ENCODE measurements around the gene TMEM132C. TPM values are rescaled to one million over a fixed set of nuclear protein-coding genes. Genes with fewer than 3 reads are reported as not detected.

The TMEM132C gene
- total and polyA plus RNA-seq, 2 donors (not counting 3 experiments of a cell fraction or from before 2014, with no cell fraction given) = not detected

DNA sequence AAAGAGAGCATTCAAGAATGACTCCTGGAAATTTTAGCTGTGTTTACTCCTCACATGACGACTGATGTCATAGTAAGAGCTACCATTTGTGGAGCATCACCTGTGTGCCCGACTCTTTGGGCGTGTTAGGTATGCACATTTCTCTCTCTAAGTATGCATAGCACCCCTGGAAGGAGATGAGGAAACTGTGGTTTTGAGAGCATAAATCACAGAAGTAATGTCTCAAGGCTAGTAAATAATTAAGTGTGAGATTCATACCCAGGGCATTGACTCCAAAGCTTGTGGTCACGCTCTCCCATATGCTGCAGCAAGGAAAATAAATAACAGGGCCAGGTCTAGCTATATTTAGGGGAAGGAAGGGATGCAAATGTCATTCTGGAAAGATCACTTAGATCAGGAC, 340.7 kb downstream of the TMEM132C start:
- Histone ChIP-seq H3K4me3 (replicated peaks in 1 of 3; ENCODE audit: insufficient read depth in 1 of 3, low read depth in 1 of 3, low read length in 3 of 3) (no peak overlapping the region), H3K36me3 (ENCODE audit: control insufficient read depth in 2 of 2, extremely low read depth in 1 of 2, insufficient read depth in 2 of 2, low read length in 2 of 2) (no peaks in the 10 kb centered on the region), H3K79me2 (ENCODE audit: control insufficient read depth, insufficient read depth, low read length) (no peaks in the 10 kb centered on the region), H3K4me1 (ENCODE audit: control insufficient read depth, extremely low read depth, insufficient read depth, low read length) (no peaks in the 10 kb centered on the region), H3K27ac (ENCODE audit: insufficient read depth, low read depth, low read length) (no peak overlapping the region), H3K9me3 (replicated peaks; ENCODE audit: control insufficient read depth, insufficient read depth, low read length) (peaks cover 6% of the 10 kb centered on the region), H2AFZ (ENCODE audit: low read depth, low read length) (no peak overlapping the region), H3K4me2 (ENCODE audit: insufficient read depth, low read length) (no peak overlapping the region), H3K27me3 (ENCODE audit: control insufficient read depth in 2 of 2, insufficient read depth in 2 of 2, low read length in 2 of 2) (no peaks in the 10 kb centered on the region), H3K9me1 (replicated peaks; ENCODE audit: control insufficient read depth, extremely low read depth, insufficient read depth, low read length) (no peaks in the 10 kb centered on the region), H4K20me1 (replicated peaks; ENCODE audit: control insufficient read depth, extremely low read depth, insufficient read depth, low read length) (no peaks in the 10 kb centered on the region), H3K9ac (replicated peaks; ENCODE audit: extremely low read depth, insufficient read depth, low read length) (no peak overlapping the region)
- ChIA-PET CTCF (no interaction called here), POLR2A (no interaction called here)
- TF ChIP-seq JUN (IDR thresholded peaks at IDR 0.05; ENCODE audit: borderline replicate concordance, insufficient read depth, insufficient read length, low read depth) (no peak), MYC (IDR thresholded peaks at IDR 0.05; ENCODE audit: low read depth, low read length) (no peak), GATA2 (IDR thresholded peaks at IDR 0.05; ENCODE audit: insufficient read depth, insufficient read length, low read depth, low read length) (no peak), FOS (IDR thresholded peaks at IDR 0.05; ENCODE audit: borderline replicate concordance, insufficient read depth, low read length) (no peak), POLR2AphosphoS5 (IDR thresholded peaks at IDR 0.05; ENCODE audit: insufficient read depth, low read depth, low read length) (no peak), EZH2 (IDR thresholded peaks at IDR 0.05; ENCODE audit: borderline replicate concordance, low read depth, low read length, severe bottlenecking) (no peak), POLR2A (IDR thresholded peaks at IDR 0.05; ENCODE audit: low read depth, low read length) (no peak)
- TF ChIP-seq, protein P1, sequence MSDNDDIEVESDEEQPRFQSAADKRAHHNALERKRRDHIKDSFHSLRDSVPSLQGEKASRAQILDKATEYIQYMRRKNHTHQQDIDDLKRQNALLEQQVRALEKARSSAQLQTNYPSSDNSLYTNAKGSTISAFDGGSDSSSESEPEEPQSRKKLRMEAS (IDR thresholded peaks at IDR 0.05; ENCODE audit: insufficient read depth, insufficient read length) = no peak
- TF ChIP-seq, protein P2, sequence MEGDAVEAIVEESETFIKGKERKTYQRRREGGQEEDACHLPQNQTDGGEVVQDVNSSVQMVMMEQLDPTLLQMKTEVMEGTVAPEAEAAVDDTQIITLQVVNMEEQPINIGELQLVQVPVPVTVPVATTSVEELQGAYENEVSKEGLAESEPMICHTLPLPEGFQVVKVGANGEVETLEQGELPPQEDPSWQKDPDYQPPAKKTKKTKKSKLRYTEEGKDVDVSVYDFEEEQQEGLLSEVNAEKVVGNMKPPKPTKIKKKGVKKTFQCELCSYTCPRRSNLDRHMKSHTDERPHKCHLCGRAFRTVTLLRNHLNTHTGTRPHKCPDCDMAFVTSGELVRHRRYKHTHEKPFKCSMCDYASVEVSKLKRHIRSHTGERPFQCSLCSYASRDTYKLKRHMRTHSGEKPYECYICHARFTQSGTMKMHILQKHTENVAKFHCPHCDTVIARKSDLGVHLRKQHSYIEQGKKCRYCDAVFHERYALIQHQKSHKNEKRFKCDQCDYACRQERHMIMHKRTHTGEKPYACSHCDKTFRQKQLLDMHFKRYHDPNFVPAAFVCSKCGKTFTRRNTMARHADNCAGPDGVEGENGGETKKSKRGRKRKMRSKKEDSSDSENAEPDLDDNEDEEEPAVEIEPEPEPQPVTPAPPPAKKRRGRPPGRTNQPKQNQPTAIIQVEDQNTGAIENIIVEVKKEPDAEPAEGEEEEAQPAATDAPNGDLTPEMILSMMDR (IDR thresholded peaks at IDR 0.05; ENCODE audit: extremely low read depth in 1 of 2, insufficient read depth in 1 of 2, low read depth in 1 of 2, low read length in 2 of 2) = no peak
- intact Hi-C loops (cut with micrococcal nuclease) (no loop called here), dilution Hi-C loops (cut with MboI; ENCODE audit: extremely low pct_ligation_motif_present, low sequenced_read_pairs) (no loop called here)
- no peak for DNase-seq (ENCODE audit: low read depth, low spot score)
- BruUV-seq (replicated peaks) = no TSS peak
- no peak for FAIRE-seq

All from endothelial cell of umbilical vein (primary cell).